HG03280 (cell line): ENCODE measurements around the gene ZNF641.

Source experiments
- ATAC-seq: cut with Tn5 transposase; IDR thresholded peaks from one replicate; pipeline ENCODE4 v1.9.1; 2021; ENCODE audit warnings: mild to moderate bottlenecking, moderate library complexity; ENCODE audit not compliant: unreplicated experiment

ZNF641 gene

DNA sequence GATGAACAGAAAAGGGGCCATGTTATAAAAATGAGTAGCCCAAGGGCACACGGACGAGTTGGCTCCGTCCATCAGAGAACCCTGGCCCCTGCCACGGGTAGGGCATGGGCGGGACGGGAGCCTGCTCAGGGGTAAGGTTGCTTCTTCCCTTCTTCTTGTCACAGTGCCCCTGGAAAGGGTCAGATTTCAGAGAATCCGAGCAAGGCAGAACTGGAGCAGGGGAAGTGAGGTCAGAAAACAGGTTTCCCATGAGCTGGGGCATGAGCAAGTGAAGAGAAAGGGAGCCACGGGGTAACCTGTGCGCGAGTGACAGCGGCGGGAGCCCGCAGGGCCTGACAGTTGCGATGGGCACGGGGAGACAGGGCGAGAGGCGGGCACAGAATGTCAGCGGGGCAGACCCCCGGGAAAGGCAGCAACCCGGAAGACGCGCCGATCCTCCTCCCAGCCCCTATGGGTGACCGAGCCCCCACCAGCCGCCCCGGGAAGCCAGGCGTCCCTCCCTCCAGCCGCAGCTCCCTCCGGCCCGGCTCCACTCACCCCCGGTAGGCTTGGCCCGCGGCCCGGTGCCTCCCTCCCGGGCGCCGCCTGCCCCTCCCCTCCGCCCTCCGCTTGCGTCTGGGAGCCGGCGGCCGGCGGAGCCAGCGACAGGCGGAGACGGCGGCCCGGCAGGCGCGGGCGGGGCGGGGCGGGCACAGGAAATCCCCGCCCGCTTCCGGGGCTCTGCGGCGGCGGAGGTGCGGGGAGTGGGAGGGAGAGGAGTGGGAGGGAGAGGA is at the start of gene ZNF641:
Gene ZNF641 (minus strand): TSS at position 671 of the 773 bp plus-strand sequence. CDS start 2,829 bp downstream, outside the sequence.
- ATAC-seq: peak; percentile 91

DNA sequence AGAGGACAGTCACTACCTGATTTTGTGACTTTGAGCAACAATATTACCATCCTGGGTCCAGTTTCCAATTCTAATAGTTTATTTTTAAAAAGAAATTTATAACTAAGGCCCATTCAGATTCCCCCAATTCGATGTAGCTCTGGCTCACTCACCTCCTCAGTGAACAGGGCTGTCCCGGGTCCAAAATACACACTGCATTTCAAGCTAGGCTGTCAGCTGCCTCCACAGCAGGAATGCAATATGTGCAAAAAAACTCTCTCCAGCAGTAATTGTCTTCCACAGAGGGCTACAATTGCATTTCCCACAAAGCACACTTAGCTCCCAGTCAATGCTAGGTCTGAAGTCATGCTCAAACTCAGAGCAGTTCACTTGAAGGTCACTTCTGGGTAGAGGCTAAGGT is 39.3 kb upstream of the ZNF641 start:
- no peak for ATAC-seq

DNA sequence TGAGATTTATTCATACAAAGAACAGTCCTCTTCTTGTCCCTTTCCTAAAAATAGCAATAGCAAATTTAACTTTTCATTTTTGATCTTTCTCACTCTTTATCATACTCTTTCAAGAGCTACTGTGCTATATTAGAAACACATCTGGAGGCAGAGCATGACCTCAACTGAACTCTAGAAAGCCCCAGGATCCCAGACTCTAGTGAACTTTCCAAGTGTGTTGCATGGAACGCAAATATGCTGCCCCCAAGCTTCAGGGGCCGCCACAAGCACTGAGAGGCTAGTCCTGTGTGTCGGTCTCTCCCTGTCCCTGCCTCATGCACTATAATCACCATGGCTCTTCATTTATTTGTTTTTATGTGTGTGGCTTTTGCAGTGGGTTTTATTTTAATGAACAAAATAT is 38.7 kb upstream of the ZNF641 start:
- no peak for ATAC-seq

DNA sequence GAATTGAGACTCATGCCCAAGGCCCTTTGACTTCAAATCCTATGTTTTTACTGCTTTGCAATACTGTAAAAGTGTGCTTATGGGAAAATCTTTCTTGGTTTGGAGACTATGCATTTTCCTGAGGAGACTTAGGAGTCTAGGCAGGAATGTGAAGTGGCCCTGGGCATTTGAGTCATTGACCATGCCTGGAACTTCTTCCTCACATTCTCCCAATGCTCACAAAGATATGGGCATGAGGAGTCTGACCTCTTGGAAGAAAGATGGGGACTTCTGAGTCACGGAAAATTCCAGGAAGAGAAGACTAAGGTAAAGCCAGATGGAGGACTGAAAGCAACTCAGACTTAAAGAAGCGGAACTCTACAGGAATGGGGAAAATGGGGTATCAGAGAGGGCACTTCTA is 38.2 kb upstream of the ZNF641 start:
- no peak for ATAC-seq

DNA sequence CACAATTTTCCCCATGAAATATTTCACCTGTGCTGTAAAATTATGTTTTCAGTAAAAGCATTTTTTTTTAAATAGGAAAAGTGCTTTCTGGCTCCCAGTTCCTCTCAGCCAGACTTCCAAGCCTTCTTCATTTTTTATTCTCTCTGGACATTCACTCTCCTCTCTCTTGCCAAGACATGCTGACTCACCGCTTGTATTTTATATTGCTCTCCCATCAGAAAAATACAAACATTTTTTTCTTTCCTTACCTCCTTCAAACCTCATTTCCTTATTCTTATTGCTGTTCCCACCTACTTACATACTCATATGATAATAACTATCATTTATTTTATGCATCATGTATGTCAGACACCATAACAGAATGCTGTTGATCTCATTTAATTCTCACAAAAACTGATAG is 37.7 kb upstream of the ZNF641 start:
- ATAC-seq: no peak

DNA sequence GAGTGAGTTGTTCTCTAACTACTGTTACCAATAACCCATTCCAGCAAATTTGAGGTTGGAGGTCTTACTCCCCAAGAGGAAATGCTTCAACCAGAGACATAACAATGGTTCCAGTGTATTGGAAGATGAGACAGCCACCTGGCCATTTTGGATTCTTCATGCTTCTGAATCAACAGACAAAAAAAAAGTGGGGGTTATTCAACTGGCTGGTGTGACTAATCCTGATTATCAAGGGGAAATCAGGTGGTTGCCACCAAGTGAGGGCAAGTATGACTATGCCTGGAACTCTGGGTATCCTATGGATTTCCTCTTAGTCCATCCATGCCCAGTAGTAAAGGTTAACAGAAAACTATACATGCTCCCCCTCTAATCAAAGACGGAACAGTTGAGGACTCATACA is 29.9 kb upstream of the ZNF641 start:
- no peak for ATAC-seq

DNA sequence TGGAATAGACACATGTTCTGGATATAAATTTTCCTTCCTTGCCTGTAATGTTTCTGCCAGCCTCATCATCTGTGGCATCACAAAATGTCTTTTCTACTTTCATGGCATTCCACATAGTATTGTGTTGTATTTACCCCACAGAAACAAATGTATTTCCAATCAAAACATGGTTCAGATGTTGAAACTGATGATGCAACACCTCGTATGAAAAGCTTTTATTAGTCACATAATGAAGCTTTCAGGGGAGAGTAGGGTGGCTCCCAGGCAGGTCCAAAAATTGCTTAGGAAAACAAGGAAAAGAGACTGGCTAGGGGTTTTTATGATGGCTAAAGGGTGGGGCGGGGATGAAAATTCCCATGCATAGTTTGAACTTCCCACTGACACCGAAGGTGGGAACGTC is 29.1 kb upstream of the ZNF641 start:
- no peak for ATAC-seq

DNA sequence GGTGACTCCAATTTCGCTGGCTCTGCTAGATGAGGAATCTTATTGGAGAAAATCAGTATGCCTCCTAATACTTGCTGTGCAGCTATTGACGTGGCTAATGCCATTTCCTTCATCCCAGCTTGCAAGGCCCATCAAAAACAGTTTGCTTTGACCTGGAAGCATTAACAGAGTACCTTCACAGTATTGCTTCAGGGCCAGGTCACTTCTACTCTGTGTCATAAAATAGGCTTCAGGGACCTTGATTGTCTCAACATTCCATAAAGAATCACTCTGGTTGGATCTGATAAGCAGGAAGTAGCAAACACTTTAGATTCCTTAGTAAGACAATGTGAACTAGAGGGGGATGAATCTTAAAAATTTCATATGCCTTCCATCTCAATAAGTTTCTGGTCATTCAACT is 26.9 kb upstream of the ZNF641 start:
- no peak for ATAC-seq

DNA sequence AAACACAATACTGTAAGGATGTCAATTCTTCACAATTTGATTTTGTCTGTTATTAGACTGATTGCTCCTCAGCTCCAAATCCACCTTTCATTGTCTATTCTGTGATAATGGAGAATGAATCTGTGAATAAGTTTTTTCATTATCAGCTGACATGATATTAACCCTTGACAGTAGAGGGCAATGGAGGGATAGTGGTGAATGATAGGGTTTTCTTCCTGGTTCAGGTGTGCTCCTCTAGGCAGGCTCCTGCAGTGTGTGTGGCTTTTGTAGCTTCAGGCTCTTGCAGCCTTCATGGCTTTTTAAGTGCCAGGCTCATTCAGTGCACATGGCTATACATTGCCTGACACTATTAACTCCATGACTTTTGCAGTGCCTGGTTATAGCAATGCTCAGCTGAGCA is 23.4 kb upstream of the ZNF641 start:
- no peak for ATAC-seq

DNA sequence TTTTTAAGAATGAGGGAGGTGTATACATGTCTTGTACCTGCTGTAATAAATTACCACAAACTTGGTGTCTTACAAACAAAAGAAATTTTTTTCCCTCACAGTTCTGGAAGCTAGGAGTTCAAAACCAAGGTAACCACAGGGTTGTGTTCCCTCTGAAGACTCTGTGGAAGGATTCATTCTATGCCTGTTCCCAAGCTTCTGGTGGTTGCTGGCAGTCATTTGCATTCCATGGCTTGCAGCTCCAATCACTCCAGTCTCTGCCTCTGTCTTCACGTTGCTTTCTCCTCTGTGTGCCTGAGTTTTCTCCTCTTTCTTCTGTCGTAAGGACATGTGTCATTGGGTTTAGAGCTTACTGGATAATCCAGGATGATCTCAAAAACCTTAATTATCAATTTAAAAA is 15.4 kb upstream of the ZNF641 start:
- ATAC-seq: no peak

DNA sequence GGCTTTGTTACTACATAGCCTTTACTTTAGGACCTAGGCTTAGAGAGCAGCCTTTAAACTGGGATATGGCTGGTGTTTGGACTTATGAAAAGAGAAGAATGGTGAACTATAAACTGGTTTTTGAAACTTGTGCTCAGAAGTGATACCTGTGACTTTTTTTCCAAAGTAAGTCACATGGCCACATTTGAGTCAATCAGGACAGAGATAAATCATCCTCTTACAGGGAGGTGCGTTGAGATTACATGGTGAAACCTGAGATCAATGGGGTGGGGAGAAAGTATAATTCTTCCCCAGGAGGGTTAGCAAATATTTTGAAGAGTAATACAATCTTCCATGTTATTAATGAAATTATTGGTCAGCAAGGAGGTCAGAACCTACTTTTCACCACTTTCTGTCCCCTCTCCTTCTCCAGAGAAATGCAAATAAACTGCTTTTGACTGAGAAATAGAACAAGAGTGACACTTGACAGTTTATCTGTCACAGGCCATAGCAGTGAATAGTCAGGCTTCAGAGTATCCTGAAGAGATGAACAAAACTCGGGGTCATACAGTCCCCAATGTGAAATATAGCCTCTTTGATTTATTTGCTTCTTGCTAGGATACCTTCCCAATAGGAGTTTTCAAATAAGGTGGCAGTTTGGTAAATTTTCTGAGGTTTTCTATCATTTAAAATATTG is 11.1 kb upstream of the ZNF641 start:
- no peak for ATAC-seq

DNA sequence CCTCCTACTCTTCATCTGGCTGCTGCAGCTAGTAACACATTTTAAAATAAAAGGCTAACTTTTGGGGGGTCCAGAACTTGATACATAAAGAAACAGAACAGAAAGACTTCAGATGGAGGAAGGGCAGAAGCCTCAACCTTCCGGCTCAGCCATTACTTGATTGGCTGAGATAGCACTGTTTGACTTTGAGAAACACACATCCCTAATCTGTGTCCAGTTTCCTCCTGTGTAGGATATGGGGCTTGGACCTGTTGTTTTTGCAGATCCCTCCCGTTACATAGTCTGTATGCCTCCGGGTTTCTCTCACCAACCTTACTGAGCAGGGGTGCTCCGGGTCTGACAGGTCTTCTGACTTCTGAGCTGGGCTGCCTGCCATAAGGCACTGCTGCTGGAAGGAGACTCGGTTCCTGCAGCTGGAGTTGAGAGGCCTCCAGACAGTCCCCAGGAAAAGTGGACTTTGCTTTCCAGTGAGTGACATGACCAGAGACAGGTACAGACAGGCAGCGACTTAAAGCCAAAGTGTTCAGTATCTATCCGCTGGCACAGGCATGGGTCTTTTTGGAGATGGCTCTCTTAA is 8.3 kb upstream of the ZNF641 start:
- no peak for ATAC-seq

DNA sequence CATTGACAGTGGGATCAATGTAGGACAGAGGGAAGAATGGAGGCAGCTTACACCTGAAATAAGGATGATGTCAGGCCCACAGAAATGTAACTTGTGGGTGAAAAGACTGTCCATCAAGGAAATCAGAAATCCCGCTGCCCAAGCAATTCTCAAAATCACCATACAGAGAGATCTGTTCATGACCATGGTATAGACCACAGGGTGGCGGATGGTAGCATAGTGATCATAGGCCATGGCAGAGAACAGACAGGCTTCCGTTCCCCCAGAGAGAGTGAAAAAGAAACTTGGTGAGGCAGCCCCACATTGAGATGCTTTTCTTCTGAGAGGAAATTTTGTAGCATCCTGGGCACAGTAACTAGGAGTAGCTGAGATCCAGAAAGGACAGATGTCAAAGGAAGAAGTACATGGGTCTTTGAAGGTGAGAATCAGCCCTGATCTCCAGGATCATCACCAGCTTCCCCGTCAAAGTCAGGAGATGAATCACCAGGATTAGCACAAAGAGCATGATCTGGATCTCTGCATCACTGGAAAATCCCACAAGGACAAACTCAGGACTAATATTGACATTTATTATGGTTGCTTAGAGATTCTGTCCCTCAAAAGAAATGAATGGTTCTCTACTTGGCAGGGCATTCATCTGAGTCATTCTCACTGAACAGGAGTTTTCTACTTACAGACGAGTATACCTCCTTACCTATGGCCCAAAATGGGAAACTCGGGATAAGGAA is 5.5 kb upstream of the ZNF641 start:
- ATAC-seq: no peak

DNA sequence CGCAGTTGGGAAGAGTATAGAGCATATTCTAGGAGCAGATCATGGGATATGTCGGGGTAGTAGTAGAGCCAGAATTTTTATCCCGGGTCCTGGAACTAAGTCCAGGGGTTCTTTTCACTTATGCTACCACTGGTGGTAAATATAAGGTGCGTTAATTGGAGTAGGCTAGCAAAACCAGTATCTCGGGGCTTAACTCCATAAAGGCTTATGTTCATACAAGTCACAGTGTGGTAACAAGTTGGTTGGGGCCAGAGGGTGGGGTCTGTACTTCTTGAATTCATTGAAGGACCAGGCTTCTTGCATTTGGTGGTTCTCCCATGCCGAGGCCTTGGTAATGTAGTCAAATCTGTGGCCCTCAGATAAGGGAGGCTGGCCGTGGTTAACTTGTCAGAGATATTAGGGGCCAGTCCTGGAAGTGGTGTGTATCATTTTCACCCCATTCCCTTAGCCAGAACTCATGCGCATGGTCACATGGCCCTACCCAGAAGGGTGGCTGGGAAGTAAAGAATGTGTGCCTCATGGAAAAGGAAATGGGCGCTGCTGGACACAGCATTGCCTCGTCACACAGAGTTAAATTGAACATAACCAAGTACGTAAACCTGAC is 1.5 kb upstream of the ZNF641 start:
- no peak for ATAC-seq

DNA sequence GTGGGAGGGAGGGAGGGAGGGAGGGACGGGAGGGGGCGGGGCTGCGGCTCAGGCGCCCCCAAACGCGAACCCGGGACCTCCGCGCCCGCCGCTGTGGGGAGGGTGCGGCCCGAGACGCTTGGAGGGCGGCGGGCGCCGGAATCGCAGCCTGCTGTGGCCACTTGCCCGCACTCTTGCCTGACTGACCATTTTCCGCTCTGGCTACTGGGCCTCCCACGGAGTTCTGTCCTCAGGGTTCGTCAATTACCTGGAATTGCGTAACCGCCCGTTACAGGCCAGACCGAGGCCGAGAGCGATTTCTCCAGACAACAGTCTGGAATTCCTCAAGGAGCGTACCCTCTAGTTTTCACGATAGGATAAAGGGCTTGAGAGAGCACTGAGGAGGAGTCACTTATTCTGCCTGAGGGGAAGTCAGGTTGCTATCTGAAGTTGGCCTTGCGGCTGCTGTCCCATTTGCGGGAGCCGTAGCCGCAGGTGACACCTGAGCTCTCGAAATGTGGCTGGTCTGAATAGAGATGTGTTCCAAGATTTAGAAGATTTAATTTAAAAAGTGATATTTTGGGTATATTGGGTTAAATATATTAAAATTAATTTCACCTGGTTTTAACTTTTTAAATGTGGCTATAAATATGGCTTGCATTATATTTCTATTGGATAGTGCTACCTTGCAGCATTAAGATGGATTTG is 446 bp upstream of the ZNF641 start:
- ATAC-seq: peak; percentile 41

DNA sequence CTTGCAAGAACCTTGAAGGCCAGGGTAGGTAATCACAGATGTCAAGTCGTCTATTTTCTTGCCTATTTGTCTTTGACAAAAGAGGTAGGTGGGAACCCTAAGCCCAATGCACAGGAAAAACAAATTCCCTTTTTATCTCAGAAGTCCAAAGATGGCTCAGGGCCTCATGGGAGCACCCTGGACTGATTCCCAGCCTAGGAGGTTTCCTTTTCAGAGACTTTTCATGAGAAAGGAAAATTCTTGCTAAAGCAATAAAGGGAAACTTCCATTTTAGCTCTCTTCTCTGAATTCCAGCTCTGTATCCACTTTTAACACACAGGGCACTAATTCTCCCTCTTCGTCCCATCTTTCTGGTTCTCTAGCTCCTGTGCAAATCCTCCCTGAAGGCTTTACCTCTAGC is 1.2 kb downstream of the ZNF641 start:
- no peak for ATAC-seq

DNA sequence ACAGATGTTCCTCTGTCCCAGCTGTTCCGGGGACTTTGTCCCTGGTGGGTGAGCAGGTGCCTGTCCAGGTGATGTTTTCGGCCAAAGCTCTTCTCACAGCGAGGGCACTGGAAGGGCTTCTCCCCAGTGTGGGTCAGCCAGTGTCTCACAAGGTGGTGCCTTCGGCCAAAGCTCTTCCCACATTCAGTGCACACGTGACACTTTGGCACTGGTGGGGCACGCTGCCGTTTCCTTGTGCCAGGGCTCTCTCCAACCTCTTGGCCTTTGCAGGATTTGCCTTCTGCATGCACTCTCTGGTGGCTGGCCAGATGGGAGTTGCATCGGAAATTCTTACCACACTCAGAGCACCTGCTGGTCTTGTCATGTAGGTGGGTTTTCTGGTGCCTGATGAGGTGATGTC is 7.7 kb downstream of the ZNF641 start:
- ATAC-seq: no peak

DNA sequence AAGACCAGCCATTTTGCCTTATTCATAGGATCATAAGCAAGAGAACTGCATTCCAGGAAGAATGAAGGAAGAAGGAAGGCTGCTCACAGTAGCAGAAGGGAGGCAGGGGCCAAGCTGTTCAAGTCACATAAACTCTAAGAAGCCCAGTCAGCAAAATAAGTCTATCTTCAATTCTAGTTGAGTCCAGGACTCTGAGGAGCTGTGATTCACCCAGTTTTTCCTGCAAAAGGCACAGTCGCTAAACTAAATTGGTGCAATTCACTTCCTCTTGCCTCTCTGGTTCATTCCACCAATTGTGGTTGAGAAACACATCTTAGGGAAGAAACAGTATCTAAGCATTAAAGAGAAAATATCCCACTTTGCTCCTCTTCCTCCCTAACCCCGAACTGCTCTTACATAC is 9.8 kb downstream of the ZNF641 start:
- no peak for ATAC-seq

DNA sequence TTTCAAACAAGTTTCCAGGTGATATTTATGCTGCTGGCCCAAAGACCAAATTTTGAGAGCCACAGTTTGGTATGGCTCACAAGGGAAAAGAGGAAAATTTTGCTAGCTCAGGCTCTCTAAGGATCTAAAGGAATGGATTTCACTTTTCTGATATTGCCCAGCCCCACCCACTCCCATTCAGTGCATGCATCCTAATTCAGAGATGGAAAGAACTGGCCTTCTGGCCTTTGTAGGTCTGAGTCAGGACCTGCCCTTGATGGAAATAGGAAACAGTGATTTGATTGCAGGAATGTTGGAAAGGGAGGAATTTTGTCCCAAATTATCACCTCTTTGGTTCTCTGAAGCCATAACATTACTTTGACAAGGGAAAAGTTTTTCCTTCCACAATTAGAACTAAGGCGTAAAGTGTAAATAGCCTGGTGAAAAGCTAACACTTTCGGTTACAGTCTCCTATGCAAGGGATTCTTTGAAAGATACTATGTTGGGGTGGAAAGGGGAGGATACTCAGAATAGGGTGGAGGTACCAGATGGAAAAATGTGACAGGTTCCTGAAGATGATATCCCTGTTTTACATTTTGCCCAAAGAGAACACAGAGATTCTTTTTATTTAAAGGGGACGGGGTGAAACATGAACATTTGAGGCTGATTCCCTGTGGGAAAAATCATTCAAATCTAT is 11.1 kb downstream of the ZNF641 start:
- no peak for ATAC-seq

DNA sequence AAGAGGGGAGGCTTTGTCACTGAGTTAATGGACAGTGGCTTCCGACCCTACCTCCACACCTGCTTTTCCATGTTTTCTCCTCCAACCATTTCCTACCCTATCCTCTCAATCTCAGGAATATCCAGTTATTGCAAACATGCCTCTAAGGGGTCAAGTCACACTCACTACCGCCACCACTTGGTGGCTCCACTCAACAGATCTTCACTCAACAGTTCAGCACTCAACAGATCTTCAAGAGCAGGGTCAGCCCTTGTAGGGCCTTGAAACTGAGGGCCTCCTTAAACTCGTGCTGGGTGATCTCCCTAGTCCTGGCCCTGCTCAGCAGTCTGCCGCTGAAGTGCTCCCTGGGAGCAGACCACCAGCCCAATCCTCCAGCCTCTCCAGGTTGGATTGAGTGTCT is 14.2 kb downstream of the ZNF641 start:
- ATAC-seq: no peak
